Vagina (tissue), 2 donors: ENCODE data around the gene USP1. TPM values are rescaled to one million over a fixed set of nuclear protein-coding genes. Genes with fewer than 3 reads are reported as not detected.

ENCODE experiments used
- DNase-seq, 2 donors: peaks; one replicate each; pipeline ENCODE4 v3.0.0-alpha.2; 2017; ENCODE audit errors: extremely low spot score in 2 of 2
- H3K27ac ChIP-seq: fragments of 200-600 bp; sonication (generic); one replicate; pipeline ENCODE4 v1.5.1; 2019
- H3K27me3 ChIP-seq: fragments of 200-600 bp; sonication (generic); one replicate; pipeline ENCODE4 v1.5.1; 2019
- H3K36me3 ChIP-seq, 2 donors: fragments of 200-600 bp; sonication (generic); one replicate each; pipeline ENCODE4 v1.5.1; 2017 to 2019
- H3K4me1 ChIP-seq: fragments of 200-600 bp; sonication (generic); one replicate; pipeline ENCODE4 v1.5.1; 2019
- H3K4me3 ChIP-seq, 2 donors: fragments of 200-600 bp; sonication (generic); 1 replicate in 1 of 2; 2 replicates in 1 of 2; pipeline ENCODE4 v1.5.1; 2016 to 2019
- H3K9me3 ChIP-seq: fragments of 200-600 bp; sonication (generic); one replicate; pipeline ENCODE4 v1.5.1; 2019
- POLR2A ChIP-seq, 2 donors: fragments of 450-650 bp; IDR thresholded peaks; one replicate each; pipeline ENCODE4 v1.6.1; 2017; ENCODE audit warnings: antibody characterized with exemption in 2 of 2, mild to moderate bottlenecking in 2 of 2, moderate library complexity in 2 of 2
- POLR2AphosphoS5 ChIP-seq, 2 donors: sonication (generic); formaldehyde crosslinking; IDR thresholded peaks; one replicate each; pipeline ENCODE4 v1.9.0; 2017; ENCODE audit warnings: antibody characterized with exemption in 2 of 2, mild to moderate bottlenecking in 2 of 2, low read depth in 1 of 2; ENCODE audit not compliant: insufficient read depth in 1 of 2
- intact Hi-C: fragments of 100-400 bp; cut with DNase I; formaldehyde crosslinking; loops from one replicate; pipeline ENCODE4 v1.15.1; 2023
- total RNA-seq: library from RNA; depleted of rRNA; stranded (reverse); fragments of >200 nt; gene quantifications from one replicate; pipeline ENCODE4 v1.2.3, GENCODE V29; 2016
- TF ChIP-seq, protein P1 (sequence below), 3 experiments: fragments of 450-650 bp in 2 of 3; fragments of 200-600 bp in 1 of 3; sonication (generic) in 1 of 3; IDR thresholded peaks; one replicate each; pipeline ENCODE4 v1.5.1; 2017 to 2019; ENCODE audit warnings: antibody characterized with exemption in 3 of 3, mild to moderate bottlenecking in 2 of 3, moderate library complexity in 2 of 3

Gene USP1
- total RNA-seq, 1 donor from 2014 or later: 22.1 TPM

DNA sequence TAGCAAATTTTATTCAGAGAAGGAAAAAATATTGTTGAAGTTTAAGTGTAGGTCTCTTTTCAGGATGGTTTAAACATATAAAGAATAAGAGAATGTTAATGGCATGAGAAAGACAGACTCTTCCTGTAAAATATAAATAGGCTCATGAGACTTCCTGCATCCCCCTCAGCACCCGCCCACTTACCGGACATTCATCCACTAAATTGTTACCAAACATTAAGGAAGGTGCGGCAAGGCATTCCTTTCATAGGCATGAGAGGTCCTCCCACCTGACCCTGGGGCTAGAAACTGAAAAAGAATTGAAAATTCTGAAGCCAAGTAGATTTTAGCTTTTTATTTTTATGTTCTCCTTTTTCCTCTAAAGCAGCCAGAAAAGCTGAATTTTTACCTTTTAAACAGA is 10.6 kb upstream of the USP1 start:
- intact Hi-C loops: no loop called here

DNA sequence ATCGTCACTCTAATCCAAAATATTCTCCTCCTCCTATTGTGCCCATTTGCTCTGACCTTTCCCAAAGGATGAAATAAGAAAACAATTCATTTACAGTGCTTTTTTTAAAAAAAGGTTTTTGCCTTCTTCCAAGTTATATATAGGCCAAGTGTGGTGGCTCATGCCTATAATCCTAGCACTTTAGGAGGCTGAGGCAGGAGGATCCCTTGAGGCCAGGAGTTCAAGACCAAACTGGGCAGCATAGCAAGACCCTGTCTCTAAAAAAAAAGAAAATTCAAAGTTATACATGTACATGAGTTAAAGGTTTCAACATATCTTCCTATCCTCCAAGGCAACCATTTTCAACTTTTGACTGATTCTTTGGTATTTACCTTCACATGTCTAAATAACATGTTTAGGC is 10.1 kb upstream of the USP1 start:
- TF ChIP-seq POLR2A (IDR thresholded peaks at IDR 0.05): no peak
- TF ChIP-seq POLR2AphosphoS5 (IDR thresholded peaks at IDR 0.05; ENCODE audit: insufficient read depth in 1 of 2, low read depth in 1 of 2): no peak
- TF ChIP-seq, protein P1, sequence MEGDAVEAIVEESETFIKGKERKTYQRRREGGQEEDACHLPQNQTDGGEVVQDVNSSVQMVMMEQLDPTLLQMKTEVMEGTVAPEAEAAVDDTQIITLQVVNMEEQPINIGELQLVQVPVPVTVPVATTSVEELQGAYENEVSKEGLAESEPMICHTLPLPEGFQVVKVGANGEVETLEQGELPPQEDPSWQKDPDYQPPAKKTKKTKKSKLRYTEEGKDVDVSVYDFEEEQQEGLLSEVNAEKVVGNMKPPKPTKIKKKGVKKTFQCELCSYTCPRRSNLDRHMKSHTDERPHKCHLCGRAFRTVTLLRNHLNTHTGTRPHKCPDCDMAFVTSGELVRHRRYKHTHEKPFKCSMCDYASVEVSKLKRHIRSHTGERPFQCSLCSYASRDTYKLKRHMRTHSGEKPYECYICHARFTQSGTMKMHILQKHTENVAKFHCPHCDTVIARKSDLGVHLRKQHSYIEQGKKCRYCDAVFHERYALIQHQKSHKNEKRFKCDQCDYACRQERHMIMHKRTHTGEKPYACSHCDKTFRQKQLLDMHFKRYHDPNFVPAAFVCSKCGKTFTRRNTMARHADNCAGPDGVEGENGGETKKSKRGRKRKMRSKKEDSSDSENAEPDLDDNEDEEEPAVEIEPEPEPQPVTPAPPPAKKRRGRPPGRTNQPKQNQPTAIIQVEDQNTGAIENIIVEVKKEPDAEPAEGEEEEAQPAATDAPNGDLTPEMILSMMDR (IDR thresholded peaks at IDR 0.05): no peak
- H3K4me3 ChIP-seq: no peak overlapping the region
- no peak for DNase-seq
- intact Hi-C loops: no loop called here
- H3K36me3 ChIP-seq: no peaks in the 10 kb centered on the region
- H3K27ac ChIP-seq: no peak overlapping the region
- H3K9me3 ChIP-seq: no peaks in the 10 kb centered on the region
- H3K27me3 ChIP-seq: no peaks in the 10 kb centered on the region
- H3K4me1 ChIP-seq: no peaks in the 10 kb centered on the region

More for the DNA sequence above, 10.6 kb upstream of the USP1 start:
- Histone ChIP-seq H3K27ac (no peak overlapping the region), H3K4me3 (no peak overlapping the region), H3K27me3 (no peaks in the 10 kb centered on the region), H3K9me3 (no peaks in the 10 kb centered on the region), H3K4me1 (no peaks in the 10 kb centered on the region), H3K36me3 (no peaks in the 10 kb centered on the region)
- no peak for DNase-seq
- no peak for TF ChIP-seq POLR2A (IDR thresholded peaks at IDR 0.05)
- TF ChIP-seq, protein P1 (IDR thresholded peaks at IDR 0.05): no peak
- TF ChIP-seq POLR2AphosphoS5 (IDR thresholded peaks at IDR 0.05; ENCODE audit: insufficient read depth in 1 of 2, low read depth in 1 of 2): no peak

DNA sequence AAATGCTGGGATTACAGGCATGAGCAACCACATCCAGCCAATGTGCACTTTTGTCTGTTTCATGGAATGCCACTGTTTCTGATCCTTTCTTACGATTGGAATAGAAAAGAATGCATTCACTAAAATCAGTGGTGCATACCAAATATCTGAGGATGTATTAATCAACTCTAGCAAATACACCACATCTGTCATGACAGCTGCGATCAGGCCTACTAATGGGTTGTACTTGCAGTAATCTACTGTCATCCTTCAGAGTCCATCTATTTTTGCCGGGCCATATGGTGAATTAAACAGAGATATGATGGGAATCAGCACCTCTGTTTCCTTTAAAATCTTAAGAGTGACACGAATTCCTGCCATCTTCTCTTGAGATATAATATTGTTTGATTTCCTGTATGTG is 8.5 kb upstream of the USP1 start:
- Histone ChIP-seq H3K9me3 (no peaks in the 10 kb centered on the region), H3K27ac (no peak overlapping the region), H3K4me1 (no peaks in the 10 kb centered on the region), H3K4me3 (no peak overlapping the region), H3K27me3 (no peaks in the 10 kb centered on the region), H3K36me3 (no peaks in the 10 kb centered on the region)
- TF ChIP-seq POLR2A (IDR thresholded peaks at IDR 0.05): no peak
- TF ChIP-seq POLR2AphosphoS5 (IDR thresholded peaks at IDR 0.05; ENCODE audit: insufficient read depth in 1 of 2, low read depth in 1 of 2): no peak
- TF ChIP-seq, protein P1 (IDR thresholded peaks at IDR 0.05): no peak
- DNase-seq: no peak
- intact Hi-C loops: no loop called here

DNA sequence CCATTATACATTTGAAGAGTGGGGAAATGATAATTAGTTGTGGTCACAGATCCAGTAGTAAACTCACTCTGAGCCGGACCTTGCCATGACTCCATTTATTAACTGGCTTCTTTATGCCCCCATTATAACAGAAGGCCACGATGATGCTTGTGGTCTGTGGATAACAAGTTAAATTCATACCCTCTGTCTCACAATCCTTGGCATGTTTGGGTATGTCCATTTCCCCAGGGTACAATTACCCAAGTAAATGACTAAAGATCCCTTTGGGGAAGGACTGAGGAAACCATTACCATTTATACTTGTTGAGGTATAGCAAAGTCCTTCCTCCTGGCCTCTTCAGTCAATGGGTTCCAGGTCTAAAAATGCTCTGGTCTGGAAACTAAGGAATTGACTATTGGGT is 7.3 kb upstream of the USP1 start:
- no peaks in the 10 kb centered on the region for H3K4me1 ChIP-seq
- intact Hi-C loops: no loop called here
- DNase-seq: no peak
- TF ChIP-seq POLR2A (IDR thresholded peaks at IDR 0.05) (no peak), POLR2AphosphoS5 (IDR thresholded peaks at IDR 0.05; ENCODE audit: insufficient read depth in 1 of 2, low read depth in 1 of 2) (no peak)
- TF ChIP-seq, protein P1 (IDR thresholded peaks at IDR 0.05): no peak
- no peak overlapping the region for H3K27ac ChIP-seq
- no peaks in the 10 kb centered on the region for H3K36me3 ChIP-seq
- no peaks in the 10 kb centered on the region for H3K9me3 ChIP-seq
- H3K4me3 ChIP-seq: no peak overlapping the region
- H3K27me3 ChIP-seq: no peaks in the 10 kb centered on the region

DNA sequence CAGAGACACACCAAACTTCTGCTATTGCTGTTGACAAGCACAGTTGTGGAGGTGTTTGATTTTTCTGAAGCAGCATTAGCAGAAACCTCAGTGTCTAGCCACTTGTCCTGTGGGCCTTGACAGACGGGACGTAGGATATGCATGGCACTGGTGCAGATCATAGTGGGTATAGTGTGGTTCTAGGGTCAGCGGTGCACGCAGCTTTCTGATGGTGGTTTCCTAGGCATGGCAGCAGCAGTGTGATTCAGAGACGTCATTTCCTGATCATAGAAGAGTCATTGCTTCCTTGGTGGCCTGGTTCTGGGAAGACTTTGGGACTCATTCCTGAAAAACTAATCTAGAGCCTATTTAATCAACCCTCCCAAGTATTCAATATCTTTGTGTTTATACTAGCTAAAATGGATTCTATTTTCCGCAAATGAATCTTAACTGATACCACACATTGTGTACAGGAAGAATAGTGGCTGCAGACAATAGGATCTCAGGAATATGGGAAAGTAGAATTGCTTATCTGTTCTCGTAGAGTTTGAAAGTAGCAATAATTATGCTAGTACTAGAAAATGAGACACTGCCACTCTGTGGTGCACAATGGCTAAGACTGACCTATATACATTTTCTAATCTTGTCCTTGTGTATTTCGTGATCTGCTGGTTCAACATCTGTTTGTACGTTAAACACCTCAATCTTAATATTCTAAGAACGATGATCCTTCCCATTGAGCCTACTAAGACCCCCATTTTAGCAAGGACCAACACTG is 2.8 kb upstream of the USP1 start:
- peaks cover 16% of the 10 kb centered on the region for H3K4me1 ChIP-seq
- no peaks in the 10 kb centered on the region for H3K27me3 ChIP-seq
- intact Hi-C loops: no loop called here
- no peak overlapping the region for H3K27ac ChIP-seq
- H3K36me3 ChIP-seq: no peaks in the 10 kb centered on the region
- no peak for DNase-seq
- no peak overlapping the region for H3K4me3 ChIP-seq
- no peaks in the 10 kb centered on the region for H3K9me3 ChIP-seq
- no peak for TF ChIP-seq POLR2A (IDR thresholded peaks at IDR 0.05)
- TF ChIP-seq POLR2AphosphoS5 (IDR thresholded peaks at IDR 0.05; ENCODE audit: insufficient read depth in 1 of 2, low read depth in 1 of 2): no peak
- TF ChIP-seq, protein P1 (IDR thresholded peaks at IDR 0.05): no peak
